GM12892 (cell line): ENCODE measurements around the gene EVL.

Experiments
- DNase-seq: peaks from one replicate; pipeline ENCODE4 v3.0.0; 2011; ENCODE audit not compliant: insufficient read length
- FAIRE-seq: peaks from 2 replicates; lab custom pipeline; 2011; peaks lifted over from hg19 to GRCh38; lab: Jason Lieb, UNC
- POLR2A ChIP-seq: IDR thresholded peaks from 2 replicates; pipeline ENCODE4 v1.6.1; 2011; ENCODE audit warnings: low read depth, low read length, control low read depth
- POLR2AphosphoS5 ChIP-seq: IDR thresholded peaks from 2 replicates; pipeline ENCODE4 v1.6.1; 2011; ENCODE audit warnings: low read depth, low read length, control low read depth
- TAF1 ChIP-seq: IDR thresholded peaks from 2 replicates; pipeline ENCODE4 v1.6.1; 2011; ENCODE audit warnings: low read depth, mild to moderate bottlenecking, control low read depth, low read length, borderline replicate concordance

Gene EVL

GRCh38 chr14:100118396-100119011 lies 53.3 kb downstream of the EVL start:
- no peak for DNase-seq
- FAIRE-seq = no peak
- TF ChIP-seq POLR2A (no peak), POLR2AphosphoS5 (no peak), TAF1 (no peak)

GRCh38 chr14:100119251-100119650 lies 54.0 kb downstream of the EVL start:
- DNase-seq = no peak
- no peak for FAIRE-seq
- TF ChIP-seq POLR2A (no peak), POLR2AphosphoS5 (no peak), TAF1 (no peak)

GRCh38 chr14:100120522-100121269 lies 55.5 kb downstream of the EVL start:
- TF ChIP-seq TAF1 (no peak), POLR2AphosphoS5 (no peak), POLR2A (no peak)
- FAIRE-seq (no peak), DNase-seq (no peak)

GRCh38 chr14:100121643-100122480 lies 56.6 kb downstream of the EVL start:
- DNase-seq = no peak
- TF ChIP-seq POLR2AphosphoS5 = no peak
- TF ChIP-seq TAF1 = no peak
- no peak for TF ChIP-seq POLR2A
- no peak for FAIRE-seq

- no peak for DNase-seq
- no peak for FAIRE-seq
These were observed 57.4 kb downstream of the EVL start for GRCh38 chr14:100122481-100123223.

GRCh38 chr14:100123618-100124017 lies 58.4 kb downstream of the EVL start:
- FAIRE-seq (no peak), DNase-seq (no peak)
- TF ChIP-seq TAF1 = no peak
- no peak for TF ChIP-seq POLR2A
- no peak for TF ChIP-seq POLR2AphosphoS5

More at GRCh38 chr14:100122481-100123223, 57.4 kb downstream of the EVL start:
- TF ChIP-seq TAF1 = no peak
- TF ChIP-seq POLR2AphosphoS5 = no peak
- no peak for TF ChIP-seq POLR2A

GRCh38 chr14:100124551-100125088 lies 59.4 kb downstream of the EVL start:
- TF ChIP-seq POLR2A (no peak), POLR2AphosphoS5 (no peak), TAF1 (no peak)
- no peak for DNase-seq
- FAIRE-seq = no peak

GRCh38 chr14:100126401-100126800 lies 61.2 kb downstream of the EVL start:
- DNase-seq (no peak), FAIRE-seq (no peak)
- no peak for TF ChIP-seq TAF1
- TF ChIP-seq POLR2A = no peak
- no peak for TF ChIP-seq POLR2AphosphoS5

GRCh38 chr14:100127853-100128455 lies 62.7 kb downstream of the EVL start:
- no peak for DNase-seq
- FAIRE-seq = no peak
- no peak for TF ChIP-seq TAF1
- no peak for TF ChIP-seq POLR2AphosphoS5

- FAIRE-seq = no peak
- TF ChIP-seq TAF1 (no peak), POLR2AphosphoS5 (no peak), POLR2A (no peak)
These were observed 63.5 kb downstream of the EVL start for GRCh38 chr14:100128688-100129087.

GRCh38 chr14:100129161-100129589 lies 64.0 kb downstream of the EVL start:
- no peak for DNase-seq
- TF ChIP-seq POLR2AphosphoS5 = no peak
- TF ChIP-seq TAF1 = no peak
- TF ChIP-seq POLR2A = no peak
- no peak for FAIRE-seq

More at GRCh38 chr14:100128688-100129087, 63.5 kb downstream of the EVL start:
- DNase-seq = no peak

- no peak for TF ChIP-seq POLR2A
- TF ChIP-seq TAF1 = no peak
- no peak for TF ChIP-seq POLR2AphosphoS5
- FAIRE-seq = no peak
These were observed 65.3 kb downstream of the EVL start for GRCh38 chr14:100130521-100130920.

More at GRCh38 chr14:100130521-100130920, 65.3 kb downstream of the EVL start:
- no peak for DNase-seq
